GM23338 (cell line): ENCODE measurements around the gene C1QTNF1. TPM values are rescaled to one million over a fixed set of nuclear protein-coding genes. Genes with fewer than 3 reads are reported as not detected.

Experiments used
- ATAC-seq: fragments of 200-7000 bp; cut with Tn5 transposase; 3 replicates; pipeline ENCODE4 v1.9.1; 2020
- DNase-seq: peaks from one replicate; pipeline ENCODE4 v3.0.0-alpha.2; 2015; ENCODE audit warnings: low spot score
- H2AFZ ChIP-seq: fragments of 200-600 bp; sonication (generic); 2 replicates; pipeline ENCODE4 v1.8.0; 2016; ENCODE audit warnings: antibody characterized with exemption, mild to moderate bottlenecking, moderate library complexity
- H3F3A ChIP-seq: fragments of 200-600 bp; sonication (generic); replicated peaks from 2 replicates; pipeline ENCODE4 v1.8.0; 2017; ENCODE audit warnings: antibody characterized with exemption, mixed run types, low read depth
- H3K27ac ChIP-seq: fragments of 200-600 bp; sonication (generic); 2 replicates; pipeline ENCODE4 v1.6.1; 2016; ENCODE audit warnings: low read depth
- H3K27me3 ChIP-seq: fragments of 200-600 bp; sonication (generic); 2 replicates; pipeline ENCODE4 v1.8.0; 2016; ENCODE audit warnings: mild to moderate bottlenecking, mixed run types, moderate library complexity; ENCODE audit not compliant: insufficient read depth
- H3K36me3 ChIP-seq: fragments of 200-600 bp; sonication (generic); 2 replicates; pipeline ENCODE4 v1.8.0; 2016; ENCODE audit warnings: mild to moderate bottlenecking; ENCODE audit not compliant: insufficient read depth
- H3K4me1 ChIP-seq: fragments of 200-600 bp; sonication (generic); 2 replicates; pipeline ENCODE4 v1.8.0; 2016; ENCODE audit warnings: mild to moderate bottlenecking, moderate library complexity; ENCODE audit not compliant: insufficient read depth
- H3K4me2 ChIP-seq: fragments of 200-600 bp; sonication (generic); 2 replicates; pipeline ENCODE4 v1.7.1; 2017; ENCODE audit warnings: mixed run types
- H3K4me3 ChIP-seq: fragments of 200-600 bp; sonication (generic); 2 replicates; pipeline ENCODE4 v1.6.1; 2016; ENCODE audit warnings: mixed run types
- H3K79me2 ChIP-seq: fragments of 200-600 bp; sonication (generic); replicated peaks from 2 replicates; pipeline ENCODE4 v1.8.0; 2017; ENCODE audit warnings: mild to moderate bottlenecking; ENCODE audit not compliant: insufficient read depth
- H3K9me2 ChIP-seq: fragments of 200-600 bp; sonication (generic); 2 replicates; pipeline ENCODE4 v1.8.0; 2017; ENCODE audit not compliant: insufficient read depth
- H4K20me1 ChIP-seq: fragments of 200-600 bp; sonication (generic); replicated peaks from 2 replicates; pipeline ENCODE4 v1.8.0; 2017; ENCODE audit warnings: mild to moderate bottlenecking; ENCODE audit not compliant: insufficient read depth
- H3K27ac Mint-ChIP-seq: 2 replicates; pipeline ENCODE4 v1.8.0; 2020; ENCODE audit warnings: inconsistent platforms, mild to moderate bottlenecking, moderate library complexity, mixed read lengths
- H3K27me3 Mint-ChIP-seq: 3 replicates; pipeline ENCODE4 v1.8.0; 2022; ENCODE audit warnings: low read depth, mild to moderate bottlenecking, moderate library complexity, mixed read lengths, inconsistent platforms; ENCODE audit not compliant: insufficient read depth, poor library complexity
- H3K36me3 Mint-ChIP-seq: 3 replicates; pipeline ENCODE4 v1.8.0; 2021; ENCODE audit warnings: low read depth, mild to moderate bottlenecking, inconsistent platforms, moderate library complexity, mixed read lengths
- H3K4me1 Mint-ChIP-seq: 3 replicates; pipeline ENCODE4 v1.8.0; 2020; ENCODE audit warnings: mild to moderate bottlenecking, inconsistent platforms, mixed read lengths
- H3K4me3 Mint-ChIP-seq: 3 replicates; pipeline ENCODE4 v1.8.0; 2021; ENCODE audit warnings: moderate library complexity, mild to moderate bottlenecking, inconsistent platforms, mixed read lengths
- H3K9me3 Mint-ChIP-seq: 3 replicates; pipeline ENCODE4 v1.8.0; 2020; ENCODE audit warnings: moderate library complexity, mild to moderate bottlenecking, inconsistent platforms, mixed read lengths
- EZH2phosphoT487 ChIP-seq: fragments of 200-600 bp; sonication (generic); IDR thresholded peaks from one replicate; pipeline ENCODE4 v1.8.1; 2018; ENCODE audit warnings: antibody characterized with exemption; ENCODE audit not compliant: unreplicated experiment
- NANOG ChIP-seq: IDR thresholded peaks from 2 replicates; pipeline ENCODE4 v1.6.1; 2016; ENCODE audit warnings: antibody characterized with exemption, borderline replicate concordance
- POLR2AphosphoS5 ChIP-seq: IDR thresholded peaks from 2 replicates; pipeline ENCODE4 v1.6.1; 2016; ENCODE audit warnings: antibody characterized with exemption, low read depth
- ZNF462 ChIP-seq: fragments of 250-450 bp; sonication (Bioruptor Pico); IDR thresholded peaks from 2 replicates; pipeline ENCODE4 v1.5.0; 2020; ENCODE audit warnings: mild to moderate bottlenecking, moderate library complexity
- polyA plus RNA-seq: library from polyadenylated mRNA; unstranded; fragments of >200 nt; fragmentation: Nextera tagmentation; extraction: Ambion mirVana; gene quantifications from 2 replicates; pipeline ENCODE4 v1.2.1, GENCODE V29; 2016
- total RNA-seq: library from RNA; depleted of rRNA; stranded (reverse); fragments of >200 nt; shearing (Covaris generic); gene quantifications from 2 replicates; pipeline ENCODE4 v1.2.3, GENCODE V29; 2014
- TF ChIP-seq, protein P1 (sequence below), 2 experiments: fragments of 200-600 bp in 1 of 2; sonication (generic) in 1 of 2; conservative IDR thresholded peaks; 2 replicates each; pipeline versions ENCODE4 v1.5.1 to v1.6.1; 2016 to 2017; ENCODE audit warnings: antibody characterized with exemption in 2 of 2, low read depth in 2 of 2, mild to moderate bottlenecking in 2 of 2, moderate library complexity in 1 of 2
- TF ChIP-seq, protein P2 (sequence below): IDR thresholded peaks from 2 replicates; pipeline ENCODE4 v1.6.1; 2016; ENCODE audit warnings: antibody characterized with exemption

Gene C1QTNF1
- total and polyA plus RNA-seq, 2 experiments from 2014 or later: 1.1 to 1.9 TPM

DNA sequence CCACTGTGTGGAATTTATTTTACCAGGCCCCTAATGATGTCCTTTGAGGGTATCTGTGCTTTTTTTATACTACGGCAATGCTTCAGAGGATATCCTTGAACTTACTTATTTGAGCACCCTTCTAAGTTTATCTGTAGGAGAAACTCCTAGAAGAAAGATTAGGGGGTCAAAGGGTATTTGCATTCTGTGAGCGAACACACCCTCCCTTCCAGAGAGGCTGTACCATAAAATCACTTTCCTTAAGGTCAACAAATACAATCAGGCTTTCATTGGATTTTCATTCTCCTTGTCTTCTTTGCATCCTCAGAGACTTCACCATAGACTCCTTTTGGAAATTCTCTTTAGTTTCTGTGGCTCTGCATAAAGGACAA lies 4.7 kb upstream of the C1QTNF1 start:
- no peak overlapping the region for H3K4me3 ChIP-seq
- Mint-ChIP-seq H3K27ac (no peak overlapping the region), H3K4me3 (no peak overlapping the region), H3K4me1 (peaks cover 17% of the 10 kb centered on the region), H3K36me3 (peaks cover 5% of the 10 kb centered on the region; the same call in 2 of the 3 replicates), H3K27me3 (peaks cover 36% of the 10 kb centered on the region), H3K9me3 (peaks cover 30% of the 10 kb centered on the region)
- H3K27me3 ChIP-seq: peaks cover 45% of the 10 kb centered on the region
- no peak overlapping the region for H3K27ac ChIP-seq
- H3K79me2 ChIP-seq: no peaks in the 10 kb centered on the region
- ATAC-seq (no peak), DNase-seq (no peak)
- H3F3A ChIP-seq: 0 out of 2 replicates have a peak, but pooled peaks cover 2% of the 10 kb centered on the region
- no peak overlapping the region for H3K4me2 ChIP-seq
- TF ChIP-seq, protein P1, sequence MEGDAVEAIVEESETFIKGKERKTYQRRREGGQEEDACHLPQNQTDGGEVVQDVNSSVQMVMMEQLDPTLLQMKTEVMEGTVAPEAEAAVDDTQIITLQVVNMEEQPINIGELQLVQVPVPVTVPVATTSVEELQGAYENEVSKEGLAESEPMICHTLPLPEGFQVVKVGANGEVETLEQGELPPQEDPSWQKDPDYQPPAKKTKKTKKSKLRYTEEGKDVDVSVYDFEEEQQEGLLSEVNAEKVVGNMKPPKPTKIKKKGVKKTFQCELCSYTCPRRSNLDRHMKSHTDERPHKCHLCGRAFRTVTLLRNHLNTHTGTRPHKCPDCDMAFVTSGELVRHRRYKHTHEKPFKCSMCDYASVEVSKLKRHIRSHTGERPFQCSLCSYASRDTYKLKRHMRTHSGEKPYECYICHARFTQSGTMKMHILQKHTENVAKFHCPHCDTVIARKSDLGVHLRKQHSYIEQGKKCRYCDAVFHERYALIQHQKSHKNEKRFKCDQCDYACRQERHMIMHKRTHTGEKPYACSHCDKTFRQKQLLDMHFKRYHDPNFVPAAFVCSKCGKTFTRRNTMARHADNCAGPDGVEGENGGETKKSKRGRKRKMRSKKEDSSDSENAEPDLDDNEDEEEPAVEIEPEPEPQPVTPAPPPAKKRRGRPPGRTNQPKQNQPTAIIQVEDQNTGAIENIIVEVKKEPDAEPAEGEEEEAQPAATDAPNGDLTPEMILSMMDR (conservative IDR thresholded peaks at IDR 0.05; ENCODE audit: low read depth in 2 of 2): no peak
- TF ChIP-seq ZNF462 (CRISPR knock-in tag): no peak
- no peak for TF ChIP-seq EZH2phosphoT487
- TF ChIP-seq NANOG: no peak
- TF ChIP-seq POLR2AphosphoS5: no peak
- TF ChIP-seq, protein P2, sequence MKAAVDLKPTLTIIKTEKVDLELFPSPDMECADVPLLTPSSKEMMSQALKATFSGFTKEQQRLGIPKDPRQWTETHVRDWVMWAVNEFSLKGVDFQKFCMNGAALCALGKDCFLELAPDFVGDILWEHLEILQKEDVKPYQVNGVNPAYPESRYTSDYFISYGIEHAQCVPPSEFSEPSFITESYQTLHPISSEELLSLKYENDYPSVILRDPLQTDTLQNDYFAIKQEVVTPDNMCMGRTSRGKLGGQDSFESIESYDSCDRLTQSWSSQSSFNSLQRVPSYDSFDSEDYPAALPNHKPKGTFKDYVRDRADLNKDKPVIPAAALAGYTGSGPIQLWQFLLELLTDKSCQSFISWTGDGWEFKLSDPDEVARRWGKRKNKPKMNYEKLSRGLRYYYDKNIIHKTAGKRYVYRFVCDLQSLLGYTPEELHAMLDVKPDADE: no peak
- H4K20me1 ChIP-seq: no peaks in the 10 kb centered on the region
- no peaks in the 10 kb centered on the region for H3K36me3 ChIP-seq
- no peaks in the 10 kb centered on the region for H3K9me2 ChIP-seq
- peaks cover 7% of the 10 kb centered on the region for H3K4me1 ChIP-seq
- no peak overlapping the region for H2AFZ ChIP-seq
